ENCODE data around the gene TECRL.

- TF ChIP-seq TAF1 (IDR thresholded peaks at IDR 0.05; ENCODE audit: low read depth, low read length) = no peak
- TF ChIP-seq POLR2A (IDR thresholded peaks at IDR 0.05; ENCODE audit: low read depth, low read length) = no peak
- no peak for TF ChIP-seq POU2F2 (IDR thresholded peaks at IDR 0.05; ENCODE audit: low read depth, low read length)
- TF ChIP-seq POLR2AphosphoS5 (IDR thresholded peaks at IDR 0.05; ENCODE audit: low read depth, low read length) = no peak
- TF ChIP-seq SPI1 (IDR thresholded peaks at IDR 0.05; ENCODE audit: low read depth, low read length) = no peak
- no peak for TF ChIP-seq PAX5 (IDR thresholded peaks at IDR 0.05; ENCODE audit: insufficient read depth, low read length, severe bottlenecking)
These were observed 161.1 kb downstream of the TECRL start for GRCh38 chr4:64248186-64248585.
